GM12878 (cell line): ENCODE results near the gene HNMT. TPM values are rescaled to one million over a fixed set of nuclear protein-coding genes. Genes with fewer than 3 reads are reported as not detected.

Source experiments
- ATAC-seq: fragments of 200-7000 bp; cut with Tn5 transposase; 3 replicates; pipeline ENCODE4 v1.9.1; 2020; ENCODE audit warnings: mild to moderate bottlenecking, moderate library complexity
- BruUV-seq: library from RNA; stranded (reverse); fragments of 400-500 nt; replicated peaks from 2 replicates; lab custom pipeline; 2021; lab: Mats Ljungman, UMichigan
- CTCF ChIA-PET: fragments of 300-600 bp; sonication (Branson Sonifier 250); formaldehyde crosslinking; extraction: SDS; loops from one replicate; lab custom pipeline; 2021; ENCODE audit warnings: inconsistent platforms; lab: Yijun Ruan, JAX
- POLR2A ChIA-PET: fragments of 350-600 bp; formaldehyde crosslinking; extraction: SDS; loops from one replicate; lab custom pipeline; 2021; ENCODE audit warnings: inconsistent platforms; lab: Charles Lee
- RAD21 ChIA-PET: fragments of 300-600 bp; sonication (Branson Sonifier 250); formaldehyde crosslinking; loops from one replicate; lab custom pipeline; 2023; ENCODE audit warnings: antibody characterized with exemption; ENCODE audit not compliant: unreplicated experiment; lab: Charles Lee
- SMC1A ChIA-PET: fragments of 300-600 bp; sonication (Branson Sonifier 250); formaldehyde crosslinking; loops from one replicate; lab custom pipeline; 2023; ENCODE audit not compliant: unreplicated experiment, uncharacterized antibody; lab: Charles Lee
- DNase-seq: peaks from one replicate; pipeline ENCODE4 v3.0.0-alpha.2; 2011; ENCODE audit warnings: low read depth, low spot score
- FAIRE-seq: peaks from 3 replicates; lab custom pipeline; 2011; peaks lifted over from hg19 to GRCh38; lab: Jason Lieb, UNC
- H2AFZ ChIP-seq: 2 replicates; pipeline ENCODE4 v1.6.0; 2011; ENCODE audit warnings: low read depth, low read length, control low read depth; ENCODE audit not compliant: control insufficient read depth
- H3K27ac ChIP-seq: 2 replicates; pipeline ENCODE4 v1.5.1; 2011; ENCODE audit warnings: control low read depth; ENCODE audit not compliant: control insufficient read depth, insufficient read depth
- H3K27me3 ChIP-seq, 2 experiments: replicated peaks in 1 of 2; 2 replicates each; pipeline versions ENCODE4 v1.6.0 to v1.6.1; 2011; ENCODE audit warnings: low read length in 1 of 2; ENCODE audit not compliant: control insufficient read depth in 2 of 2, insufficient read depth in 2 of 2
- H3K36me3 ChIP-seq, 2 experiments: 2 replicates each; pipeline ENCODE4 v1.5.1; 2011; ENCODE audit warnings: low read length in 1 of 2; ENCODE audit not compliant: control insufficient read depth in 2 of 2, insufficient read depth in 2 of 2
- H3K4me1 ChIP-seq: 2 replicates; pipeline ENCODE4 v1.6.1; 2011; ENCODE audit warnings: mild to moderate bottlenecking, low read length, moderate library complexity, mixed read lengths; ENCODE audit not compliant: control insufficient read depth, insufficient read depth
- H3K4me2 ChIP-seq: 2 replicates; pipeline ENCODE4 v1.6.0; 2011; ENCODE audit warnings: control low read depth; ENCODE audit not compliant: control insufficient read depth, insufficient read depth
- H3K4me3 ChIP-seq: fragments of 200-600 bp; sonication (generic); 2 replicates; pipeline ENCODE4 v1.5.1; 2016
- H3K79me2 ChIP-seq: 2 replicates; pipeline ENCODE4 v1.6.0; 2011; ENCODE audit warnings: low read length; ENCODE audit not compliant: control insufficient read depth, insufficient read depth
- H3K9ac ChIP-seq: 2 replicates; pipeline ENCODE4 v1.8.0; 2011; ENCODE audit warnings: low read length, control low read depth, mixed read lengths; ENCODE audit not compliant: control insufficient read depth, insufficient read depth
- H3K9me3 ChIP-seq: replicated peaks from 3 replicates; pipeline ENCODE4 v1.5.1; 2011; ENCODE audit warnings: mild to moderate bottlenecking, low read length; ENCODE audit not compliant: control insufficient read depth, insufficient read depth
- H4K20me1 ChIP-seq: 2 replicates; pipeline ENCODE4 v1.6.0; 2011; ENCODE audit not compliant: control insufficient read depth, insufficient read depth
- ASH2L ChIP-seq: fragments of 300-600, 200-600 bp; sonication (generic); IDR thresholded peaks from 2 replicates; pipeline ENCODE4 v1.6.1; 2017; ENCODE audit warnings: low read depth, mild to moderate bottlenecking, borderline replicate concordance
- BCL11A ChIP-seq: IDR thresholded peaks from 2 replicates; pipeline ENCODE4 v1.6.1; 2011; ENCODE audit warnings: low read depth, low read length
- BMI1 ChIP-seq: fragments of 450-650 bp; IDR thresholded peaks from 2 replicates; pipeline ENCODE4 v1.6.1; 2016; ENCODE audit warnings: mild to moderate bottlenecking, moderate library complexity, borderline replicate concordance
- FOXK2 ChIP-seq: fragments of 450-650 bp; IDR thresholded peaks from 2 replicates; pipeline ENCODE4 v1.6.1; 2017; ENCODE audit warnings: mild to moderate bottlenecking, moderate library complexity
- HDAC2 ChIP-seq: fragments of 200-600 bp; sonication (generic); IDR thresholded peaks from 2 replicates; pipeline ENCODE4 v1.6.1; 2017
- IRF3 ChIP-seq: fragments of 450-650 bp; IDR thresholded peaks from 2 replicates; pipeline ENCODE4 v1.6.1; 2014; ENCODE audit warnings: mild to moderate bottlenecking
- IRF4 ChIP-seq: IDR thresholded peaks from 2 replicates; pipeline ENCODE4 v1.6.1; 2011; ENCODE audit warnings: low read depth, low read length
- KLF5 ChIP-seq: fragments of 450-650 bp; IDR thresholded peaks from 2 replicates; pipeline ENCODE4 v1.6.1; 2014; ENCODE audit warnings: mild to moderate bottlenecking; ENCODE audit not compliant: partially characterized antibody
- MYB ChIP-seq: fragments of 150-350 bp; IDR thresholded peaks from 2 replicates; pipeline ENCODE4 v1.6.1; 2014; ENCODE audit warnings: mild to moderate bottlenecking, low read depth, low read length, borderline replicate concordance
- PKNOX1 ChIP-seq: fragments of 450-650 bp; IDR thresholded peaks from 2 replicates; pipeline ENCODE4 v1.6.1; 2016; ENCODE audit warnings: mild to moderate bottlenecking
- STAT3 ChIP-seq: IDR thresholded peaks from 2 replicates; pipeline ENCODE4 v1.6.1; 2011; ENCODE audit warnings: low read depth, low read length, improper control_type of control experiment
- TCF12 ChIP-seq: IDR thresholded peaks from 2 replicates; pipeline ENCODE4 v1.6.1; 2011; ENCODE audit warnings: low read depth, mild to moderate bottlenecking, low read length
- WRNIP1 ChIP-seq: IDR thresholded peaks from 2 replicates; pipeline ENCODE4 v1.6.1; 2011; ENCODE audit warnings: low read depth, low read length, improper control_type of control experiment, borderline replicate concordance
- ZNF24 ChIP-seq: fragments of 450-650 bp; IDR thresholded peaks from 2 replicates; pipeline ENCODE4 v1.6.1; 2017; ENCODE audit warnings: antibody characterized with exemption, mild to moderate bottlenecking
- WGBS: methylation state at CpG from one replicate; pipeline ENCODE4 v1.1.6; 2016; ENCODE audit warnings: low lambda C conversion rate; ENCODE audit not compliant: insufficient replicate concordance, insufficient coverage; ENCODE audit errors: missing lambda C conversion rate; 5-methylcytosine and 5-hydroxymethylcytosine counted together
- in situ Hi-C: fragments of 300-500 bp; cut with MboI; formaldehyde crosslinking; loops from 9 replicates; pipeline ENCODE4 v1.14.3; 2018; ENCODE audit warnings: mixed read lengths
- intact Hi-C: fragments of 100-400 bp; cut with micrococcal nuclease; formaldehyde crosslinking; loops from one replicate; pipeline ENCODE4 v1.14.2; 2022; ENCODE audit not compliant: unreplicated experiment
- polyA plus RNA-seq, 11 experiments: library from polyadenylated mRNA; depleted of rRNA in 4 of 11; unstranded in 6 of 11; stranded (reverse) in 5 of 11; fragments of >200 nt; fragmentation: Nextera tagmentation in 4 of 11; fragmentation: Illumina TruSeq in 1 of 11; extraction: Ambion mirVana in 4 of 11; extraction: Trizol in 1 of 11; gene quantifications; 1 replicate in 1 of 11; 2 replicates in 10 of 11; pipeline versions ENCODE4 v1.2.1 to v1.2.3, GENCODE V29; 2011 to 2016; ENCODE audit warnings: inconsistent platforms in 2 of 11, missing spikeins in 2 of 11, low read depth in 1 of 11
- total RNA-seq, 4 experiments: library from RNA; depleted of rRNA in 3 of 4; stranded (reverse); fragments of >200 nt in 3 of 4; fragmentation: Illumina TruSeq in 1 of 4; extraction: Trizol in 1 of 4; gene quantifications; 2 replicates each; pipeline versions ENCODE4 v1.2.1 to v1.2.3, GENCODE V29; 2013 to 2021
- TF ChIP-seq, protein P1 (sequence below): fragments of 450-650 bp; IDR thresholded peaks from 2 replicates; pipeline ENCODE4 v1.6.1; 2017; ENCODE audit warnings: mild to moderate bottlenecking, low read depth, inconsistent platforms; ENCODE audit not compliant: poor library complexity, severe bottlenecking
- TF ChIP-seq, protein P2 (sequence below): fragments of 450-650 bp; IDR thresholded peaks from 2 replicates; pipeline ENCODE4 v1.6.1; 2016; ENCODE audit warnings: mild to moderate bottlenecking, moderate library complexity, borderline replicate concordance

The HNMT gene
- total and polyA plus RNA-seq, 10 of the 15 experiments (the other 5 are each of a cell fraction or from before 2014, with no cell fraction given): not detected

DNA sequence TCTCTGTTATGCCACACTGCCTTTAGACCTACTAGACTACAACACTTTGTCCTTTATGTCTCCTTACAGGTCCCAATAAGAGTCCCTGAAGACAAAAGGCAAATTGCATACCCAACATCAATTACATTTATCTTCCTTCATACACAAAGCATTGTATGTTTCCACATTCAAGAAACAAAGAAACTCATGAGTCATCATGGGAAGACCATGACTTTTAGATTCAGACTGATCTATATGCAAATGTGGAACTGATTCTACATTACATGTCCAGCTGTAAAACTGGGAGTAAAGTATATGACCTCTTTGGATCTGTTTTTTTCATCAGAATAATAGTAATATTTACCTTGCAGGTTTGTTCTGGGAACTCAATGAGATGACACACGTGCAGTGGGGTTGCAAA is 25.2 kb upstream of the HNMT start:
- FAIRE-seq (no peak), ATAC-seq (no peak), DNase-seq (no peak)
- Histone ChIP-seq H3K27ac (no peak overlapping the region), H3K9me3 (no peaks in the 10 kb centered on the region; the same call in 2 of the 3 replicates), H2AFZ (no peak overlapping the region), H3K79me2 (no peaks in the 10 kb centered on the region), H4K20me1 (no peaks in the 10 kb centered on the region), H3K9ac (no peak overlapping the region), H3K27me3 (no peaks in the 10 kb centered on the region), H3K4me2 (no peak overlapping the region), H3K36me3 (no peaks in the 10 kb centered on the region), H3K4me1 (no peaks in the 10 kb centered on the region), H3K4me3 (no peak overlapping the region)
- no TSS peak for BruUV-seq
- intact Hi-C loops (no loop called here), in situ Hi-C loops (no loop called here)
- ChIA-PET SMC1A (interaction anchor here (1.0 to 2.7 kb wide), 3 partner anchors 9 to 28 kb away, joined by 3 to 9 read pairs (median 3); no protein-coding TSS in a partner anchor), POLR2A (no interaction called here), RAD21 (no interaction called here), CTCF (interaction anchor here (0.5 to 1.2 kb wide), 2 partner anchors 11 to 435 kb away, joined by 3 read pairs; no protein-coding TSS in a partner anchor)
- TF ChIP-seq FOXK2 (no peak), ASH2L (no peak), ZNF24 (no peak), IRF4 (no peak), HDAC2 (no peak), STAT3 (no peak), IRF3 (no peak), BMI1 (no peak), TCF12 (no peak), PKNOX1 (no peak), KLF5 (no peak), BCL11A (no peak), WRNIP1 (no peak), MYB (no peak)
- TF ChIP-seq, protein P1, sequence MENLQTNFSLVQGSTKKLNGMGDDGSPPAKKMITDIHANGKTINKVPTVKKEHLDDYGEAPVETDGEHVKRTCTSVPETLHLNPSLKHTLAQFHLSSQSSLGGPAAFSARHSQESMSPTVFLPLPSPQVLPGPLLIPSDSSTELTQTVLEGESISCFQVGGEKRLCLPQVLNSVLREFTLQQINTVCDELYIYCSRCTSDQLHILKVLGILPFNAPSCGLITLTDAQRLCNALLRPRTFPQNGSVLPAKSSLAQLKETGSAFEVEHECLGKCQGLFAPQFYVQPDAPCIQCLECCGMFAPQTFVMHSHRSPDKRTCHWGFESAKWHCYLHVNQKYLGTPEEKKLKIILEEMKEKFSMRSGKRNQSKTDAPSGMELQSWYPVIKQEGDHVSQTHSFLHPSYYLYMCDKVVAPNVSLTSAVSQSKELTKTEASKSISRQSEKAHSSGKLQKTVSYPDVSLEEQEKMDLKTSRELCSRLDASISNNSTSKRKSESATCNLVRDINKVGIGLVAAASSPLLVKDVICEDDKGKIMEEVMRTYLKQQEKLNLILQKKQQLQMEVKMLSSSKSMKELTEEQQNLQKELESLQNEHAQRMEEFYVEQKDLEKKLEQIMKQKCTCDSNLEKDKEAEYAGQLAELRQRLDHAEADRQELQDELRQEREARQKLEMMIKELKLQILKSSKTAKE: no peak
- TF ChIP-seq, protein P2, sequence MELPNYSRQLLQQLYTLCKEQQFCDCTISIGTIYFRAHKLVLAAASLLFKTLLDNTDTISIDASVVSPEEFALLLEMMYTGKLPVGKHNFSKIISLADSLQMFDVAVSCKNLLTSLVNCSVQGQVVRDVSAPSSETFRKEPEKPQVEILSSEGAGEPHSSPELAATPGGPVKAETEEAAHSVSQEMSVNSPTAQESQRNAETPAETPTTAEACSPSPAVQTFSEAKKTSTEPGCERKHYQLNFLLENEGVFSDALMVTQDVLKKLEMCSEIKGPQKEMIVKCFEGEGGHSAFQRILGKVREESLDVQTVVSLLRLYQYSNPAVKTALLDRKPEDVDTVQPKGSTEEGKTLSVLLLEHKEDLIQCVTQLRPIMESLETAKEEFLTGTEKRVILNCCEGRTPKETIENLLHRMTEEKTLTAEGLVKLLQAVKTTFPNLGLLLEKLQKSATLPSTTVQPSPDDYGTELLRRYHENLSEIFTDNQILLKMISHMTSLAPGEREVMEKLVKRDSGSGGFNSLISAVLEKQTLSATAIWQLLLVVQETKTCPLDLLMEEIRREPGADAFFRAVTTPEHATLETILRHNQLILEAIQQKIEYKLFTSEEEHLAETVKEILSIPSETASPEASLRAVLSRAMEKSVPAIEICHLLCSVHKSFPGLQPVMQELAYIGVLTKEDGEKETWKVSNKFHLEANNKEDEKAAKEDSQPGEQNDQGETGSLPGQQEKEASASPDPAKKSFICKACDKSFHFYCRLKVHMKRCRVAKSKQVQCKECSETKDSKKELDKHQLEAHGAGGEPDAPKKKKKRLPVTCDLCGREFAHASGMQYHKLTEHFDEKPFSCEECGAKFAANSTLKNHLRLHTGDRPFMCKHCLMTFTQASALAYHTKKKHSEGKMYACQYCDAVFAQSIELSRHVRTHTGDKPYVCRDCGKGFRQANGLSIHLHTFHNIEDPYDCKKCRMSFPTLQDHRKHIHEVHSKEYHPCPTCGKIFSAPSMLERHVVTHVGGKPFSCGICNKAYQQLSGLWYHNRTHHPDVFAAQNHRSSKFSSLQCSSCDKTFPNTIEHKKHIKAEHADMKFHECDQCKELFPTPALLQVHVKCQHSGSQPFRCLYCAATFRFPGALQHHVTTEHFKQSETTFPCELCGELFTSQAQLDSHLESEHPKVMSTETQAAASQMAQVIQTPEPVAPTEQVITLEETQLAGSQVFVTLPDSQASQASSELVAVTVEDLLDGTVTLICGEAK: no peak
- 0% methylated on average over 1 of the region's 1 CpG for WGBS
